Caco-2 (cell line): ENCODE results near the gene RPL37A. TPM values are rescaled to one million over a fixed set of nuclear protein-coding genes. Genes with fewer than 3 reads are reported as not detected.

Experiments used
- BruUV-seq: library from RNA; stranded (reverse); fragments of 400-500 nt; replicated peaks from 2 replicates; lab custom pipeline; 2021; lab: Mats Ljungman, UMichigan
- CTCF ChIA-PET: fragments of 300-600 bp; sonication (Branson Sonifier 250); formaldehyde crosslinking; loops from one replicate; lab custom pipeline; 2022; ENCODE audit warnings: antibody characterized with exemption; lab: Charles Lee
- POLR2A ChIA-PET: fragments of 300-600 bp; sonication (Branson Sonifier 250); formaldehyde crosslinking; loops from one replicate; lab custom pipeline; 2022; ENCODE audit warnings: antibody characterized with exemption; lab: Charles Lee
- DNase-seq, 2 experiments: peaks; one replicate each; pipeline versions ENCODE4 v3.0.0 to v3.0.0-alpha.2; 2020 to 2022
- H3K27me3 ChIP-seq: replicated peaks from 2 replicates; pipeline ENCODE4 v1.6.0; 2011; ENCODE audit warnings: low read length; ENCODE audit not compliant: control insufficient read depth, insufficient read depth
- H3K36me3 ChIP-seq: 2 replicates; pipeline ENCODE4 v1.5.1; 2011; ENCODE audit warnings: low read length; ENCODE audit not compliant: control insufficient read depth, insufficient read depth
- H3K4me1 ChIP-seq: fragments of 250-450 bp; sonication (Bioruptor Pico); 2 replicates; pipeline ENCODE4 v1.5.1; 2020; ENCODE audit warnings: mild to moderate bottlenecking
- H3K4me3 ChIP-seq: 2 replicates; pipeline ENCODE4 v1.5.1; 2011; ENCODE audit warnings: low read depth, mild to moderate bottlenecking, control low read depth, low read length
- H3K9me3 ChIP-seq: fragments of 250-450 bp; sonication (Bioruptor Pico); 2 replicates; pipeline ENCODE4 v1.5.1; 2020; ENCODE audit warnings: mild to moderate bottlenecking, moderate library complexity
- H3K27ac Mint-ChIP-seq: one replicate; pipeline ENCODE4 v1.8.0; 2022; ENCODE audit warnings: mixed read lengths; ENCODE audit not compliant: unreplicated experiment
- H3K27me3 Mint-ChIP-seq: one replicate; pipeline ENCODE4 v1.8.0; 2022; ENCODE audit warnings: mixed read lengths; ENCODE audit not compliant: insufficient read depth, unreplicated experiment
- H3K36me3 Mint-ChIP-seq: one replicate; pipeline ENCODE4 v1.8.0; 2022; ENCODE audit warnings: mild to moderate bottlenecking, mixed read lengths; ENCODE audit not compliant: insufficient read depth, unreplicated experiment
- H3K4me1 Mint-ChIP-seq: one replicate; pipeline ENCODE4 v1.8.0; 2022; ENCODE audit warnings: low read depth, mixed read lengths; ENCODE audit not compliant: unreplicated experiment
- H3K4me3 Mint-ChIP-seq: one replicate; pipeline ENCODE4 v1.8.0; 2022; ENCODE audit warnings: mild to moderate bottlenecking, moderate library complexity, mixed read lengths; ENCODE audit not compliant: unreplicated experiment
- H3K9me3 Mint-ChIP-seq: one replicate; pipeline ENCODE4 v1.8.0; 2022; ENCODE audit warnings: mixed read lengths; ENCODE audit not compliant: unreplicated experiment
- CTCF ChIP-seq, 2 experiments: fragments of 200-600 bp in 1 of 2; IDR thresholded peaks; 1 replicate in 1 of 2; 2 replicates in 1 of 2; pipeline versions ENCODE4 v1.5.1 to v1.8.0; 2011 to 2022; ENCODE audit warnings: antibody characterized with exemption in 1 of 2, control low read depth in 1 of 2, inconsistent platforms in 1 of 2, low read depth in 1 of 2, low read length in 1 of 2, mild to moderate bottlenecking in 1 of 2, moderate library complexity in 1 of 2; ENCODE audit not compliant: insufficient read depth in 1 of 2, severe bottlenecking in 1 of 2, unreplicated experiment in 1 of 2
- intact Hi-C: fragments of 100-400 bp; cut with micrococcal nuclease; formaldehyde crosslinking; loops from one replicate; pipeline ENCODE4 v1.10.0; 2022; ENCODE audit not compliant: unreplicated experiment
- total RNA-seq: library from RNA; stranded (reverse); gene quantifications from 2 replicates; pipeline ENCODE4 v1.2.3, GENCODE V29; 2022

The RPL37A gene
- total RNA-seq, 1 experiment from 2014 or later: 2,873 TPM

- intact Hi-C loops: no loop called here
- no TSS peak for BruUV-seq
- no peaks in the 10 kb centered on the region for H3K27me3 ChIP-seq
- no peak for TF ChIP-seq CTCF (IDR thresholded peaks at IDR 0.05; ENCODE audit: insufficient read depth in 1 of 2, low read depth in 1 of 2, low read length in 1 of 2, severe bottlenecking in 1 of 2, unreplicated experiment in 1 of 2)
- H3K9me3 ChIP-seq: no peaks in the 10 kb centered on the region
- H3K4me3 ChIP-seq: no peak overlapping the region
- H3K4me1 ChIP-seq: no peaks in the 10 kb centered on the region
- ChIA-PET POLR2A (interaction anchor here (0.5 kb wide), 1 partner anchor 322 kb away, joined by 4 read pairs; no protein-coding TSS in a partner anchor), CTCF (no interaction called here)
- H3K36me3 ChIP-seq: no peaks in the 10 kb centered on the region
- H3K27me3 Mint-ChIP-seq: no peaks in the 10 kb centered on the region
- no peak overlapping the region for H3K27ac Mint-ChIP-seq
- no peaks in the 10 kb centered on the region for H3K9me3 Mint-ChIP-seq
- no peak for DNase-seq
- no peaks in the 10 kb centered on the region for H3K4me1 Mint-ChIP-seq
- peaks cover 4% of the 10 kb centered on the region for H3K36me3 Mint-ChIP-seq
- H3K4me3 Mint-ChIP-seq: no peak overlapping the region
Measured at GRCh38 chr2:216485237-216485636, 13.4 kb upstream of the RPL37A start.

- Histone ChIP-seq H3K27me3 (no peaks in the 10 kb centered on the region), H3K4me3 (no peak overlapping the region), H3K36me3 (no peaks in the 10 kb centered on the region), H3K9me3 (no peaks in the 10 kb centered on the region), H3K4me1 (no peaks in the 10 kb centered on the region)
- Mint-ChIP-seq H3K27me3 (no peaks in the 10 kb centered on the region), H3K4me3 (no peak overlapping the region), H3K27ac (no peak overlapping the region), H3K36me3 (no peaks in the 10 kb centered on the region), H3K9me3 (no peaks in the 10 kb centered on the region), H3K4me1 (no peaks in the 10 kb centered on the region)
- intact Hi-C loops: no loop called here
- no TSS peak for BruUV-seq
- no peak for DNase-seq
- ChIA-PET POLR2A (interaction anchor here (1.5 kb wide), 1 partner anchor 13 kb away, joined by 4 read pairs; the partner anchor contains the start of gene RPL37A), CTCF (no interaction called here)
- TF ChIP-seq CTCF (IDR thresholded peaks at IDR 0.05; ENCODE audit: insufficient read depth in 1 of 2, low read depth in 1 of 2, low read length in 1 of 2, severe bottlenecking in 1 of 2, unreplicated experiment in 1 of 2): no peak
Measured at GRCh38 chr2:216485745-216486144, 12.9 kb upstream of the RPL37A start.

GRCh38 chr2:216486271-216486670 is 12.4 kb upstream of the RPL37A start:
- DNase-seq: no peak
- H3K4me1 Mint-ChIP-seq: no peaks in the 10 kb centered on the region
- ChIA-PET CTCF (no interaction called here), POLR2A (interaction anchor here (1.5 kb wide), 1 partner anchor 12 kb away, joined by 4 read pairs; the partner anchor contains the start of gene RPL37A)
- Histone ChIP-seq H3K36me3 (no peaks in the 10 kb centered on the region), H3K4me1 (no peaks in the 10 kb centered on the region), H3K4me3 (no peak overlapping the region), H3K9me3 (no peaks in the 10 kb centered on the region), H3K27me3 (no peaks in the 10 kb centered on the region)
- BruUV-seq: no TSS peak
- no peaks in the 10 kb centered on the region for H3K27me3 Mint-ChIP-seq
- H3K9me3 Mint-ChIP-seq: no peaks in the 10 kb centered on the region
- no peak overlapping the region for H3K27ac Mint-ChIP-seq
- intact Hi-C loops: no loop called here
- H3K4me3 Mint-ChIP-seq: no peak overlapping the region
- no peak for TF ChIP-seq CTCF (IDR thresholded peaks at IDR 0.05; ENCODE audit: insufficient read depth in 1 of 2, low read depth in 1 of 2, low read length in 1 of 2, severe bottlenecking in 1 of 2, unreplicated experiment in 1 of 2)
- H3K36me3 Mint-ChIP-seq: no peaks in the 10 kb centered on the region
